ENCODE data around the gene FAM180A.

FAM180A gene

GRCh38 chr7:135748770-135749169, at the start of gene FAM180A:
Gene FAM180A, minus strand, starts transcription at chr7:135748813. Its CDS starts 233 bp downstream, at chr7:135748580.
- Histone ChIP-seq H3K4me3 (peak within 1 kb of the TSS; percentile 47 to 50), H3K9me3 (no peaks in the 10 kb centered on the region), H3K36me3 (no peaks in the 10 kb centered on the region), H3K4me1 (peaks cover 0 to 57% (median 43%) of the 10 kb centered on the region in 4 donors), H3K27me3 (no peaks in the 10 kb centered on the region), H3K27ac (peak within 1 kb of the TSS; percentile 80 to 87)
- intact Hi-C loops (cut with DNase I; ENCODE audit: low total_unique reads): no loop called here
- TF ChIP-seq CTCF (IDR thresholded peaks at IDR 0.05): no peak
- DNase-seq: peak; percentile 81 to 90

DNA sequence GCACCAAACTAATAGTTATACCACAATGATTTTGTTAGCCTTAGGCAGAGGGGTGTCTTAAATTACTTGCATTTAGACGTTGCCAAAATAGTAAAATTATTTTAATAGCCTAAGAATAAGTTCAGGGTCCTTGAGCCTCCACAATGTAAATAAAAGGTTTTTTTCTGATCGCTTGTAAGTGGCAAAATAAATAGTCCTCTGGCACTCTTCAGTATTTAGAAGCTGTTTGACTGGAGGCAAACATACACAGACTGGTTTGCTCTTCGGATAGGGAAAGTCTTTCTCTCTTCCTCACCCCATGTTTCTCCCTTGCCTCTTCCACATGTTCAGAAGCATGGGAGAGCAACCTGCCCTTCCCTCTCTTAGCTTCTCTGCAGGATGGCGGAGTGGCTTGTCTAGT, 49.5 kb upstream of the FAM180A start:
- Histone ChIP-seq H3K27ac (no peak overlapping the region), H3K36me3 (no peaks in the 10 kb centered on the region), H3K4me3 (no peak overlapping the region), H3K27me3 (no peaks in the 10 kb centered on the region), H3K4me1 (peaks cover 0 to 34% (median 8%) of the 10 kb centered on the region in 4 donors), H3K9me3 (no peaks in the 10 kb centered on the region)
- TF ChIP-seq CTCF (IDR thresholded peaks at IDR 0.05): no peak
- DNase-seq: no peak
- intact Hi-C loops (cut with DNase I; ENCODE audit: low total_unique reads): loop anchor here (5.0 to 10.0 kb wide), 2 partner anchors 83 to 126 kb away; no protein-coding TSS in a partner anchor

DNA sequence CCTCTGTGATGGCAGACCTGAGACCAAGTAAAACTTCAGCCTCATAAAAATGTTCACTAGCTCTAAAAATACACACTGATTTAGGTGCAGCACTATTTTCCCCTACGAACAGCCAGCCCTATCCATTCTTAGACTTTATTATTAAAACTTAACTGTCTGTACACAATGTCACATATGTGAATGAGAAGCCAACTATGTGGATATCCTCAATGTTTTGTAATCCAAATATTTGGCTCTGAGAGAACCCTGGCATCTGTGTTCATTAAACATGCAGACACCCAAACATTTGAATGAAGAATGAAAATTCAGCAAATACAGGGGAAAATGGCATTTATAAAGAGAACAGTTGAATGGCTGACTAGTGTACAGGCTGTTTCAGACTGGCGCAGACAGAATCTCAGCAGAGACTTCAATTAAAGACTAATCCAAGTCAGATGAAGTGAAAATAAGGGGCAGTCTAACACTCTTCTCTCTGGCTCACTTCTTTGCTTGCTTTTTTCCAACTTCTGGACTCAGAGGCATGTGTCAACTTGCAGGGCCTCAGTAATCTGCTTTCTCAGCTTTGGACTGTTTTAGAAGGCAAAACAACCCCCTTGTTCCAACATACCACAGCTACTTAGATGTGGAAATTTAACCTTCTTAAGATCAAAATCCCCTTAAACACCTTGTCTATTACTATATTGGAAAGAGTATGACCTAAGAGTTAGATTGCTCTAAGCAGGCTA, 47.4 kb upstream of the FAM180A start:
- Histone ChIP-seq H3K9me3 (no peaks in the 10 kb centered on the region), H3K27ac (peak overlapping the region; percentile 39 to 60), H3K4me1 (peaks cover 0 to 31% (median 8%) of the 10 kb centered on the region in 4 donors), H3K36me3 (no peaks in the 10 kb centered on the region), H3K27me3 (no peaks in the 10 kb centered on the region), H3K4me3 (no peak overlapping the region)
- no peak for TF ChIP-seq CTCF (IDR thresholded peaks at IDR 0.05)
- intact Hi-C loops (cut with DNase I; ENCODE audit: low total_unique reads): loop anchor here (5.0 to 10.0 kb wide), 2 partner anchors 81 to 124 kb away; no protein-coding TSS in a partner anchor
- DNase-seq: no peak

DNA sequence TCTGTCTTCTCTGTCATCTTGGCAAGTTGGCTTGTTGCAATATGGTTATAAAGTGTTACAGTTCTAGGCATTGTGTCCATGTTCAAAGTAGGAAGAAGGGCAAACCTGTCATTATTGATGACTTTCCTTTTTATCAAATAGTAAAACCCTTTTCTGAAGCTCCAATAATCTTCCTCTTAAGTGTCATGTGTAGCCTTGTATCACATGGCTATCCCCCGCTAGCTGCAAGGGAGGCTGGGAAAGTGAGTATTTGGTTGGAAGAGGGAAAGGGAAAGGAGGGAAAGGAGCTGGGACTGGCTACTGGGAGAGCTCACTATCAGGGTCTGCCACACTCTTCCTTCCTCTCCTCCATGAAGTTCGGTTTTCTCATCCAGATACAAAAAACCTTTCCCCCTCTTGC, 45.2 kb upstream of the FAM180A start:
- Histone ChIP-seq H3K36me3 (no peaks in the 10 kb centered on the region), H3K9me3 (no peaks in the 10 kb centered on the region), H3K27ac (no peak overlapping the region), H3K27me3 (no peaks in the 10 kb centered on the region), H3K4me3 (no peak overlapping the region), H3K4me1 (peaks cover 0 to 19% (median 8%) of the 10 kb centered on the region in 4 donors)
- DNase-seq: no peak
- intact Hi-C loops (cut with DNase I; ENCODE audit: low total_unique reads): loop anchor here (10.0 kb wide), 1 partner anchor 79 kb away; no protein-coding TSS in a partner anchor
- no peak for TF ChIP-seq CTCF (IDR thresholded peaks at IDR 0.05)

GRCh38 chr7:135792866-135793265, 44.3 kb upstream of the FAM180A start:
- TF ChIP-seq CTCF (IDR thresholded peaks at IDR 0.05): no peak
- no peak overlapping the region for H3K4me3 ChIP-seq
- intact Hi-C loops (cut with DNase I; ENCODE audit: low total_unique reads): loop anchor here (10.0 kb wide), 1 partner anchor 78 kb away; no protein-coding TSS in a partner anchor

More at GRCh38 chr7:135792866-135793265, 44.3 kb upstream of the FAM180A start:
- Histone ChIP-seq H3K27me3 (no peaks in the 10 kb centered on the region), H3K9me3 (no peaks in the 10 kb centered on the region), H3K36me3 (no peaks in the 10 kb centered on the region), H3K4me1 (peaks cover 0 to 19% (median 8%) of the 10 kb centered on the region in 4 donors), H3K27ac (no peak overlapping the region)
- DNase-seq: no peak
